ENCODE data around the gene PRKG1.

DNA sequence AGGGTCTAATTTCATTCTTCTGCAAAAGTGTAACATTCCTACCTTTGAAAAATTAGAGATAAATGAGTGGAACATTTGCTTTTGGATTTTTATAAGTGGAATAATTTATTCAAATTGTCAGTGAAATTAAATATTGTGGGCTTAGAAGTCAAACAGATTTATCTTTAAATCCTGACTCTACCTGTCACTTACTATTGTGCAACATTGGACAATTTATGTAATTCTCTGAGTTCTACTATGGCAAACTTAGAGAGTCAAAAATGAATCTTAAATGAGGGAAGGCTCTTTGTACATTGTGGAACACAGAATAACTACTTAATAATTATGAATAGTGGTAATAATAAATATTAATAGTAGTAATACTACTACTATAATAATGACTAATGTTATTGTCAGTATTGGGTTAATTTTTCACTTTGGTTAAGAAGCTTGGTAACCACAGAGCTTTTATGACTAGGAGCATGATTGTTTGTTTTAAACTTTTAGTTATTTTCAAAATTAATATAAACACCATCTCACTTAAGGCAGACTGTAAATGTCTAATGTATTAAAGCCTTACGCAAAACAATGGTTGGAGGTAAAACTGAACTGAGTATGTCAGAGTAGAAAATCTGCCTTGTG lies 70.0 kb downstream of the PRKG1 start:
- TF ChIP-seq, protein P1, sequence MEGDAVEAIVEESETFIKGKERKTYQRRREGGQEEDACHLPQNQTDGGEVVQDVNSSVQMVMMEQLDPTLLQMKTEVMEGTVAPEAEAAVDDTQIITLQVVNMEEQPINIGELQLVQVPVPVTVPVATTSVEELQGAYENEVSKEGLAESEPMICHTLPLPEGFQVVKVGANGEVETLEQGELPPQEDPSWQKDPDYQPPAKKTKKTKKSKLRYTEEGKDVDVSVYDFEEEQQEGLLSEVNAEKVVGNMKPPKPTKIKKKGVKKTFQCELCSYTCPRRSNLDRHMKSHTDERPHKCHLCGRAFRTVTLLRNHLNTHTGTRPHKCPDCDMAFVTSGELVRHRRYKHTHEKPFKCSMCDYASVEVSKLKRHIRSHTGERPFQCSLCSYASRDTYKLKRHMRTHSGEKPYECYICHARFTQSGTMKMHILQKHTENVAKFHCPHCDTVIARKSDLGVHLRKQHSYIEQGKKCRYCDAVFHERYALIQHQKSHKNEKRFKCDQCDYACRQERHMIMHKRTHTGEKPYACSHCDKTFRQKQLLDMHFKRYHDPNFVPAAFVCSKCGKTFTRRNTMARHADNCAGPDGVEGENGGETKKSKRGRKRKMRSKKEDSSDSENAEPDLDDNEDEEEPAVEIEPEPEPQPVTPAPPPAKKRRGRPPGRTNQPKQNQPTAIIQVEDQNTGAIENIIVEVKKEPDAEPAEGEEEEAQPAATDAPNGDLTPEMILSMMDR (optimal IDR thresholded peaks at IDR 0.05 in 1 of 3, IDR thresholded peaks at IDR 0.05 in 1 of 3, conservative IDR thresholded peaks at IDR 0.05 in 1 of 3; ENCODE audit: extremely low read depth in 1 of 3, insufficient read depth in 2 of 3, low read length in 3 of 3): no peak
- no peak for TF ChIP-seq EZH2 (IDR thresholded peaks at IDR 0.05; ENCODE audit: low read length)

All from keratinocyte (primary cell).